HG03139 (cell line): ENCODE data around the gene SLIT3.

Experiments used
- ATAC-seq: cut with Tn5 transposase; IDR thresholded peaks from one replicate; pipeline ENCODE4 v1.9.1; 2021; ENCODE audit not compliant: unreplicated experiment

SLIT3 gene

GRCh38 chr5:168844016-168844921, 456.7 kb downstream of the SLIT3 start:
- no peak for ATAC-seq

GRCh38 chr5:168843277-168844015, 457.5 kb downstream of the SLIT3 start:
- no peak for ATAC-seq

GRCh38 chr5:168842571-168843205, 458.3 kb downstream of the SLIT3 start:
- no peak for ATAC-seq

- no peak for ATAC-seq
These were observed 463.1 kb downstream of the SLIT3 start for GRCh38 chr5:168837852-168838251.

- no peak for ATAC-seq
These were observed 464.2 kb downstream of the SLIT3 start for GRCh38 chr5:168836603-168837231.

GRCh38 chr5:168833936-168834335, 467.0 kb downstream of the SLIT3 start:
- ATAC-seq: no peak

GRCh38 chr5:168833383-168833782, 467.6 kb downstream of the SLIT3 start:
- no peak for ATAC-seq

- ATAC-seq: no peak
These were observed 468.6 kb downstream of the SLIT3 start for GRCh38 chr5:168832308-168832707.

GRCh38 chr5:168831383-168831782, 469.6 kb downstream of the SLIT3 start:
- ATAC-seq: no peak

GRCh38 chr5:168830833-168831232, 470.1 kb downstream of the SLIT3 start:
- no peak for ATAC-seq

GRCh38 chr5:168829922-168830417, 471.0 kb downstream of the SLIT3 start:
- ATAC-seq: no peak

GRCh38 chr5:168829044-168829443, 471.9 kb downstream of the SLIT3 start:
- no peak for ATAC-seq

- ATAC-seq: no peak
These were observed 473.3 kb downstream of the SLIT3 start for GRCh38 chr5:168827636-168828035.

- ATAC-seq: no peak
These were observed 474.7 kb downstream of the SLIT3 start for GRCh38 chr5:168826246-168826725.

GRCh38 chr5:168822745-168823281, 478.1 kb downstream of the SLIT3 start:
- ATAC-seq: no peak

GRCh38 chr5:168822248-168822744, 478.6 kb downstream of the SLIT3 start:
- no peak for ATAC-seq

GRCh38 chr5:168820874-168821273, 480.1 kb downstream of the SLIT3 start:
- ATAC-seq: no peak

GRCh38 chr5:168819004-168819621, 481.8 kb downstream of the SLIT3 start:
- ATAC-seq: no peak

GRCh38 chr5:168818558-168818957, 482.4 kb downstream of the SLIT3 start:
- ATAC-seq: no peak

GRCh38 chr5:168817591-168817990, 483.3 kb downstream of the SLIT3 start:
- no peak for ATAC-seq
